GM12872 (cell line): Measurements from ENCODE around the gene CCL2.

Experiments
- CTCF ChIP-seq: IDR thresholded peaks from 3 replicates; pipeline ENCODE4 v1.5.1; 2011; ENCODE audit warnings: low read depth, mild to moderate bottlenecking, low read length, moderate library complexity; ENCODE audit not compliant: insufficient read depth

The CCL2 gene

GRCh38 chr17:34228781-34229180 is 26.3 kb upstream of the CCL2 start:
- TF ChIP-seq CTCF, result no peak

DNA sequence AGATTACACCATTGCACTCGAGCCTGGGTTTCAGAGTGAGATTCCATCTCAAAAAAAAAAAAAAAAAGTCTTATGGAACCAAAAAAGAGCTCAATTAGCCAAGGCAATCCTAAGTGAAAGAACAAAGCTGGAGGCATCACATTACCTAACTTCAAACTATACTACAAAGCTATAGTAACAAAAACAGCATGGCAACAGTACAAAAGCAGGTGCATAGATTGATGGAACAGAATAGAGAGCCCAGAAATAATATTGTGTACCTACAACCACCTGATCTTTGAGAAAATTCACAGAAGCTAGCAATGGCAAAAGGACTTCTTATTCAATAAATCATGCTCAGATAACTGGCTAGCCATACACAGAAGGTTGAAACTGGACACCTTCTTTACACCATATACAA is 24.7 kb upstream of the CCL2 start:
- no peak for TF ChIP-seq CTCF

DNA sequence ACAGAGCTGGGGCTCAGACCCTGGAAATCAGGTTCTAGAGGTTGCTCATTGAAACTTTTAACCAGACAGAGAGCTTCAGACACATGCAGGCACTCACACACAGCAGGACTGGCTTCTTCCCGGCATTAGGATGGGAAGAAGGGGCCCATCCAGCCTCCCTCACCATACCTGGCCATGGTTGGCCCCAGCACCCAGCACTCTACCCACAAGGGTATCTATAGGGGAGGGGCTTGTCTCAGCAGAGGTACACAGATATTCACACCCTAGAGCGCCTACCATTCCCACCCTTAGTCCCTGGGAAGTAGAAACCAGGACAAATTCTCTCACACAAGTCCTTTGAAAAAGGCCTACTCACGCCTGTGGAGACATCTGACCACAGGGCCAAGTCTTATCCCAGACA is 20.5 kb upstream of the CCL2 start:
- TF ChIP-seq CTCF, result no peak

DNA sequence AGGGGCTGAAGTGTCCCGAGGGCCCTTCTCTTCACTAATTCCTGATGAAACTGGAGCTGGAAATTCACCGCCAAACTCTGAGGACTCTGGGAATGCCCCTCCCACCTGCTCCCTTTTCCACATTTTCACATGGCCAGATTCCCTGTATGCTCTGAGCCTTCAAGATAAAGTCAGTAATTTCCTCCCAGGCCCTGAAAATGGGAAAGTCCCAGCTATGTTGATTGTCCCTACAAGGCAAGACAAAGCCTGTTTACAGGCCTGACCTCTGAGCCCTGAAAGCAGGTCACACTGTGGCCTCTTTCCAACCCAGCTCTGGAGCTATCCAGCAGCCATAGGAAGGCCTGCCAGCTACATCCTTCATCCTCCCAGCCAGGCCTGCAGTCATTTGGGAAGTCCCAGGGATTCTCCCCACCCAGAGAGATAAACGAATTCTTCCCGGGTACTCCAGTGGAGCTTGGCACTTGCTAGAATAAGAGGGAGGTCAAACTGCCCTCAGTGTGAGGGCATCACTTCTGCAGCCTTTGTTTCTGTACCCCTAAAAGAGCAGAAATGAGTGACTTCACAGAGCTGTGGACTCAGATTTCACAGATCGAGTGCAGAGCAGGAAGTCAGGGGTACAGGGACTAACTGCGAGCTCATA is 19.6 kb upstream of the CCL2 start:
- no peak for TF ChIP-seq CTCF

DNA sequence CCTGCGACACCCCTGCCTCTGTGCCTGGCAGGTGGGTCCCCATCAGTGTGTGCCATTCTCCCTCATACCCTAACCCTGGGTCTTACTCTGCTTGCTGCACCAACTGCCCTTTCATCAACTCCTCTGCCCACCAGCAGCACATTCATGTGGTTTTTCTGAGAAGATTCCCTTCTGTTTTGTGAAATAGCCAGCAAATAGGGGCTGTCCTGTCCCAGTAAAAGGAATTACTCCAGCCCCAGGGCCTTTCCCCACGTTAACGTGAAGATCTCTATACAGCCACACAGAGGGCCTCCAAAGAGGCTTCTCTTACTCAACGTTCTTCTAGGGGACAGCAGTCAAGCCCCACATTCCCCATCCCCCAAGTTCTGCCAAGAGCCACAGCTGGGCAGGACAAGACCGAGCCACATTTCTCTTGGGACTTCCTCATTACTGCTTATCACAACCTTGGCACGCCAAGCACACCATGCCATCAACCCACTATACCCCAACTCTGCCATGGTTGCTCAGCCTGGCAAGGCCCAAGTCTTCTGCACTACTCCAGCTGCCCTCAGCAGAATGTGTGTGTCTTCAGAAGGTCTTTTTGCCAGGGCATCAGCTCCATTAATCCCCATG is 18.7 kb upstream of the CCL2 start:
- no peak for TF ChIP-seq CTCF

GRCh38 chr17:34237458-34237857 is 17.6 kb upstream of the CCL2 start:
- TF ChIP-seq CTCF, result no peak

GRCh38 chr17:34241062-34241461 is 14.0 kb upstream of the CCL2 start:
- TF ChIP-seq CTCF, result no peak
